Loucy (cell line): ENCODE results near the gene PIM3.
A peak's percentile ranks its signal among the peaks of the same experiment; 100 is the strongest.

Source experiments
- H2AFZ ChIP-seq: fragments of 200-600 bp; sonication (generic); 2 replicates; pipeline ENCODE4 v1.6.0; 2016; ENCODE audit warnings: antibody characterized with exemption, mild to moderate bottlenecking, low read length, moderate library complexity
- H3F3A ChIP-seq: fragments of 200-600 bp; 2 replicates; pipeline ENCODE4 v1.6.0; 2016; ENCODE audit warnings: antibody characterized with exemption, low read depth, mild to moderate bottlenecking
- H3K27me3 ChIP-seq: fragments of 200-600 bp; sonication (generic); 2 replicates; pipeline ENCODE4 v1.6.1; 2014; ENCODE audit warnings: low read length, mild to moderate bottlenecking; ENCODE audit not compliant: insufficient read depth, poor library complexity, severe bottlenecking
- H3K36me3 ChIP-seq: fragments of 200-600 bp; sonication (generic); 2 replicates; pipeline ENCODE4 v1.6.1; 2016; ENCODE audit warnings: low read length; ENCODE audit not compliant: insufficient read depth
- H3K4me1 ChIP-seq: fragments of 200-600 bp; sonication (generic); 2 replicates; pipeline ENCODE4 v1.5.1; 2014; ENCODE audit warnings: low read length, mild to moderate bottlenecking; ENCODE audit not compliant: insufficient read depth, poor library complexity, severe bottlenecking
- H3K4me2 ChIP-seq: fragments of 200-600 bp; sonication (generic); 2 replicates; pipeline ENCODE4 v1.6.0; 2014; ENCODE audit warnings: antibody characterized with exemption, low read length, low read depth, mild to moderate bottlenecking; ENCODE audit not compliant: poor library complexity, severe bottlenecking
- H3K4me3 ChIP-seq: fragments of 200-600 bp; sonication (generic); 2 replicates; pipeline ENCODE4 v1.5.1; 2014; ENCODE audit warnings: low read length, mild to moderate bottlenecking, mixed read lengths; ENCODE audit not compliant: poor library complexity, severe bottlenecking
- H3K79me2 ChIP-seq: fragments of 200-600 bp; sonication (generic); 2 replicates; pipeline ENCODE4 v1.6.1; 2014; ENCODE audit warnings: low read length; ENCODE audit not compliant: insufficient read depth
- H3K9ac ChIP-seq: fragments of 200-600 bp; sonication (generic); 2 replicates; pipeline ENCODE4 v1.6.0; 2014; ENCODE audit warnings: mild to moderate bottlenecking, low read depth, low read length, moderate library complexity; ENCODE audit not compliant: poor library complexity, severe bottlenecking
- H3K9me2 ChIP-seq: fragments of 200-600 bp; sonication (generic); replicated peaks from 2 replicates; pipeline ENCODE4 v1.6.1; 2016; ENCODE audit warnings: low read depth, low read length, mixed read lengths
- H3K9me3 ChIP-seq: fragments of 200-600 bp; sonication (generic); 2 replicates; pipeline ENCODE4 v1.6.1; 2014; ENCODE audit warnings: mild to moderate bottlenecking, antibody characterized with exemption, low read length, low read depth; ENCODE audit not compliant: insufficient read depth
- H4K20me1 ChIP-seq: fragments of 200-600 bp; sonication (generic); 2 replicates; pipeline ENCODE4 v1.6.0; 2014; ENCODE audit warnings: antibody characterized with exemption, low read length, mild to moderate bottlenecking; ENCODE audit not compliant: insufficient read depth, poor library complexity, severe bottlenecking
- CTCF ChIP-seq: fragments of 200-600 bp; sonication (generic); conservative IDR thresholded peaks from 2 replicates; pipeline ENCODE4 v1.5.1; 2014; ENCODE audit warnings: mild to moderate bottlenecking, antibody characterized with exemption, low read length
- EZH2phosphoT487 ChIP-seq: fragments of 200-600 bp; IDR thresholded peaks from 2 replicates; pipeline ENCODE4 v1.6.1; 2018; ENCODE audit warnings: antibody characterized with exemption, mild to moderate bottlenecking, moderate library complexity, borderline replicate concordance

PIM3 gene

GRCh38 chr22:49929994-49930575, 30.5 kb upstream of the PIM3 start:
- no peaks in the 10 kb centered on the region for H3K27me3 ChIP-seq
- peaks cover 45% of the 10 kb centered on the region for H3K4me1 ChIP-seq
- peaks cover 10% of the 10 kb centered on the region; the same call in 1 of the 2 replicates for H3F3A ChIP-seq
- no peaks in the 10 kb centered on the region for H3K79me2 ChIP-seq
- no peaks in the 10 kb centered on the region for H3K9me2 ChIP-seq
- peak overlapping the region; percentile 41 for H3K4me2 ChIP-seq
- peak overlapping the region; percentile 68; the same call in 1 of the 2 replicates for H2AFZ ChIP-seq
- H3K4me3 ChIP-seq, result no peak overlapping the region
- no peaks in the 10 kb centered on the region for H3K9me3 ChIP-seq
- TF ChIP-seq CTCF, result no peak
- TF ChIP-seq EZH2phosphoT487, result no peak
- no peaks in the 10 kb centered on the region for H3K36me3 ChIP-seq
- no peaks in the 10 kb centered on the region for H4K20me1 ChIP-seq
- H3K9ac ChIP-seq, result no peak overlapping the region

GRCh38 chr22:49930596-49931412, 29.8 kb upstream of the PIM3 start:
- Histone ChIP-seq H3K9me2 (no peaks in the 10 kb centered on the region), H4K20me1 (no peaks in the 10 kb centered on the region), H2AFZ (no peak overlapping the region), H3K4me2 (peak overlapping the region; percentile 64), H3K79me2 (no peaks in the 10 kb centered on the region), H3F3A (peaks cover 10% of the 10 kb centered on the region; the same call in 1 of the 2 replicates), H3K27me3 (no peaks in the 10 kb centered on the region), H3K36me3 (no peaks in the 10 kb centered on the region), H3K9me3 (no peaks in the 10 kb centered on the region), H3K4me1 (peaks cover 40% of the 10 kb centered on the region), H3K9ac (peak overlapping the region; percentile 43), H3K4me3 (peak overlapping the region; percentile 1)
- TF ChIP-seq EZH2phosphoT487 (no peak), CTCF (peak; percentile 85)

- no peaks in the 10 kb centered on the region for H3K79me2 ChIP-seq
- TF ChIP-seq CTCF (no peak), EZH2phosphoT487 (no peak)
- peaks cover 50% of the 10 kb centered on the region for H3K4me1 ChIP-seq
- H3K27me3 ChIP-seq, result no peaks in the 10 kb centered on the region
- H3K9me3 ChIP-seq, result no peaks in the 10 kb centered on the region
- H3K9ac ChIP-seq, result peak overlapping the region; percentile 65
- H2AFZ ChIP-seq, result no peak overlapping the region
- H3K36me3 ChIP-seq, result no peaks in the 10 kb centered on the region
- H3K9me2 ChIP-seq, result no peaks in the 10 kb centered on the region
- peak overlapping the region; percentile 61 for H3K4me2 ChIP-seq
- no peaks in the 10 kb centered on the region for H4K20me1 ChIP-seq
- no peak overlapping the region for H3K4me3 ChIP-seq
- H3F3A ChIP-seq, result peaks cover 10% of the 10 kb centered on the region; the same call in 1 of the 2 replicates
Observed at GRCh38 chr22:49933236-49934159, 27.1 kb upstream of the PIM3 start.
